Lower leg skin (tissue), 3 donors: Measurements from ENCODE around the gene INTS7.

Experiments
- POLR2A ChIP-seq, 2 donors: fragments of 450-650 bp; IDR thresholded peaks; one replicate each; pipeline ENCODE4 v1.6.1; 2016 to 2017; ENCODE audit warnings: antibody characterized with exemption in 2 of 2, mild to moderate bottlenecking in 1 of 2, moderate library complexity in 1 of 2
- TF ChIP-seq, protein P1 (sequence below), 3 donors: fragments of 450-650 bp; IDR thresholded peaks; one replicate each; pipeline ENCODE4 v1.5.1; 2016; ENCODE audit warnings: antibody characterized with exemption in 3 of 3, mild to moderate bottlenecking in 3 of 3, moderate library complexity in 2 of 3

DNA sequence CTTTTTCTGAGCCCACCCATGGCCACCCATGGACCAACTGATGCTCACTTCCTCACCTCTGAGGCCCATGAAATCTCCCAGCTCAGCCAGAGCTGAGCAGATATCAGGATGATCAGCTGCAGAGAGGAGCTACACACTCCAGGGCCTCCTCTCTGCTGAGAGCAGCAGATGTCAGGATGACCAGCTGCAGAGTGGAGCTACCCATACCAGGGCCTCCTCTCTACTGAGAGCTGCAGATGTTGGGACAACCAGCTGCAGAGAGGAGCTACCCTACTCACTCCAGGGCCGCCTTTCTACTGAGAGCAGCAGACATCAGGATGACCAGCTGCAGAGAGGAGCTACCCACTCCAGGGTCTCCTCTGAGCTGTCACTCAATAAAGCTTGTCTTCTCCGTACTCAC is 133.4 kb downstream of the INTS7 start:
- TF ChIP-seq, protein P1, sequence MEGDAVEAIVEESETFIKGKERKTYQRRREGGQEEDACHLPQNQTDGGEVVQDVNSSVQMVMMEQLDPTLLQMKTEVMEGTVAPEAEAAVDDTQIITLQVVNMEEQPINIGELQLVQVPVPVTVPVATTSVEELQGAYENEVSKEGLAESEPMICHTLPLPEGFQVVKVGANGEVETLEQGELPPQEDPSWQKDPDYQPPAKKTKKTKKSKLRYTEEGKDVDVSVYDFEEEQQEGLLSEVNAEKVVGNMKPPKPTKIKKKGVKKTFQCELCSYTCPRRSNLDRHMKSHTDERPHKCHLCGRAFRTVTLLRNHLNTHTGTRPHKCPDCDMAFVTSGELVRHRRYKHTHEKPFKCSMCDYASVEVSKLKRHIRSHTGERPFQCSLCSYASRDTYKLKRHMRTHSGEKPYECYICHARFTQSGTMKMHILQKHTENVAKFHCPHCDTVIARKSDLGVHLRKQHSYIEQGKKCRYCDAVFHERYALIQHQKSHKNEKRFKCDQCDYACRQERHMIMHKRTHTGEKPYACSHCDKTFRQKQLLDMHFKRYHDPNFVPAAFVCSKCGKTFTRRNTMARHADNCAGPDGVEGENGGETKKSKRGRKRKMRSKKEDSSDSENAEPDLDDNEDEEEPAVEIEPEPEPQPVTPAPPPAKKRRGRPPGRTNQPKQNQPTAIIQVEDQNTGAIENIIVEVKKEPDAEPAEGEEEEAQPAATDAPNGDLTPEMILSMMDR (IDR thresholded peaks at IDR 0.05): no peak
- no peak for TF ChIP-seq POLR2A (IDR thresholded peaks at IDR 0.05)
